ENCODE data around the gene ATL1. TPM values are rescaled to one million over a fixed set of nuclear protein-coding genes. Genes with fewer than 3 reads are reported as not detected.
"Not testable (repeated sequence)": the region's sequence is repeated elsewhere in the genome, so short reads cannot be mapped to it uniquely, and the experiment has no call there.

The ATL1 gene
- total RNA-seq, 4 donors from 2014 or later = 17.2 to 22.3 (median 21.6) TPM

GRCh38 chr14:50545618-50546017, 14.3 kb upstream of the ATL1 start:
- H3K27ac ChIP-seq = peak overlapping the region in 1 of 4 donors; percentile 13

GRCh38 chr14:50550294-50550693, 9.7 kb upstream of the ATL1 start:
- Histone ChIP-seq H3K4me3 (no peak overlapping the region), H3K4me1 (peaks cover 0 to 8% (median 0%) of the 10 kb centered on the region in 3 donors), H3K27ac (no peak overlapping the region), H3K36me3 (no peaks in the 10 kb centered on the region), H3K27me3 (no peaks in the 10 kb centered on the region), H3K9me3 (no peaks in the 10 kb centered on the region)
- WGBS, 2 donors (ENCODE audit: low coverage in 1 of 2) = 100% methylated on average over 1 of the region's 1 CpG
- TF ChIP-seq, protein P1, sequence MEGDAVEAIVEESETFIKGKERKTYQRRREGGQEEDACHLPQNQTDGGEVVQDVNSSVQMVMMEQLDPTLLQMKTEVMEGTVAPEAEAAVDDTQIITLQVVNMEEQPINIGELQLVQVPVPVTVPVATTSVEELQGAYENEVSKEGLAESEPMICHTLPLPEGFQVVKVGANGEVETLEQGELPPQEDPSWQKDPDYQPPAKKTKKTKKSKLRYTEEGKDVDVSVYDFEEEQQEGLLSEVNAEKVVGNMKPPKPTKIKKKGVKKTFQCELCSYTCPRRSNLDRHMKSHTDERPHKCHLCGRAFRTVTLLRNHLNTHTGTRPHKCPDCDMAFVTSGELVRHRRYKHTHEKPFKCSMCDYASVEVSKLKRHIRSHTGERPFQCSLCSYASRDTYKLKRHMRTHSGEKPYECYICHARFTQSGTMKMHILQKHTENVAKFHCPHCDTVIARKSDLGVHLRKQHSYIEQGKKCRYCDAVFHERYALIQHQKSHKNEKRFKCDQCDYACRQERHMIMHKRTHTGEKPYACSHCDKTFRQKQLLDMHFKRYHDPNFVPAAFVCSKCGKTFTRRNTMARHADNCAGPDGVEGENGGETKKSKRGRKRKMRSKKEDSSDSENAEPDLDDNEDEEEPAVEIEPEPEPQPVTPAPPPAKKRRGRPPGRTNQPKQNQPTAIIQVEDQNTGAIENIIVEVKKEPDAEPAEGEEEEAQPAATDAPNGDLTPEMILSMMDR (IDR thresholded peaks at IDR 0.05) = no peak
- no peak for TF ChIP-seq POLR2AphosphoS5 (IDR thresholded peaks at IDR 0.05)
- TF ChIP-seq POLR2A (IDR thresholded peaks at IDR 0.05) = no peak
- no peak for TF ChIP-seq EP300 (IDR thresholded peaks at IDR 0.05)
- no peak for ATAC-seq

More at GRCh38 chr14:50545618-50546017, 14.3 kb upstream of the ATL1 start:
- Histone ChIP-seq H3K9me3 (no peaks in the 10 kb centered on the region), H3K27me3 (no peaks in the 10 kb centered on the region), H3K4me1 (peaks cover 0 to 27% (median 0%) of the 10 kb centered on the region in 3 donors), H3K36me3 (no peaks in the 10 kb centered on the region), H3K4me3 (no peak overlapping the region)
- TF ChIP-seq, protein P1 (IDR thresholded peaks at IDR 0.05) = no peak
- TF ChIP-seq EP300 (IDR thresholded peaks at IDR 0.05) (no peak), POLR2AphosphoS5 (IDR thresholded peaks at IDR 0.05) (no peak), POLR2A (IDR thresholded peaks at IDR 0.05) (no peak)
- WGBS, 2 donors (ENCODE audit: low coverage in 1 of 2) = 36 to 38% methylated on average over 3 of the region's 3 CpGs
- no peak for ATAC-seq

DNA sequence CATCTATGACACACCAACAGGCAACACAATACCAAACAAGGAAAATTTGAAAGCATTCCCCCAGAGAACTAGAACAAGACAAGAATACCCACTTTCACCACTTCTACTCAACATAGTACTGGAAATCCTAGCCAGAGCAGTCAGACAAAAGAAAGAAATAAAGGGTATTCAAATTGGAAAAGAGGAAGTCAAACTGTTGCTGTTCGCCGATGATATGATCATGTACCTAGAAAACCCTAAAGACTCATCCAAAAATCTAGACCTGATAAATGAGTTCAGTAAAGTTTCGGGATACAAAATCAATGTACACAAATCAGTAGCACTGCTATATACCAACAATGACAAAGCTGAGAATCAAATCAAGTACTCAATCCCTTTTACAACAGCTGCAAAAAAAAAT, 8.1 kb upstream of the ATL1 start:
- no peaks in the 10 kb centered on the region for H3K4me1 ChIP-seq
- no peaks in the 10 kb centered on the region for H3K36me3 ChIP-seq
- no peaks in the 10 kb centered on the region for H3K9me3 ChIP-seq
- no peak overlapping the region for H3K27ac ChIP-seq
- WGBS, 2 donors (ENCODE audit: low coverage in 1 of 2) = 68 to 100% methylated on average over 3 of the region's 3 CpGs
- no peaks in the 10 kb centered on the region for H3K27me3 ChIP-seq
- no peak overlapping the region for H3K4me3 ChIP-seq
- no peak for ATAC-seq
- TF ChIP-seq, protein P1 (IDR thresholded peaks at IDR 0.05) = no peak
- no peak for TF ChIP-seq POLR2AphosphoS5 (IDR thresholded peaks at IDR 0.05)
- TF ChIP-seq POLR2A (IDR thresholded peaks at IDR 0.05) = no peak
- no peak for TF ChIP-seq EP300 (IDR thresholded peaks at IDR 0.05)

DNA sequence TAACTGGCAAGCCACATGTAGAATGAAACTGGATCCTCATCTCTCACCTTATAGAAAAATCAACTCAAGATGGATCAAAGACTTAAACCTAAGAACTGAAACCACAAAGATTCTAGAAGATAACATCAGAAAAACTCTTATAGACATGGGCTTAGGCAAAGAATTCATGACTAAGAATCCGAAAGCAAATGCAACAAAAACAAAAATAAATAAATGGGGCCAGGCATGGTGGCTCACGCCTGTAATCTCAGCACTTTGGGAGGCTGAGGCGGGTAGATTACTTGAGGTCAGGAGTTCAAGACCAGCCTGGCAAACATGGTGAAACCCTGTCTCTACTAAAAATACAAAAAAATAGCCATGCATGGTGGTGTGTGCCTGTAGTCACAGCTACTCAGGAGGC, 7.1 kb upstream of the ATL1 start:
- WGBS, 2 donors (ENCODE audit: low coverage in 1 of 2) = 78 to 84% methylated on average over 2 to 3 of the region's 3 CpGs
- not testable (repeated sequence) for H3K27me3 ChIP-seq, H3K36me3 ChIP-seq, H3K9me3 ChIP-seq, ATAC-seq, H3K4me1 ChIP-seq, H3K4me3 ChIP-seq, H3K27ac ChIP-seq

- Histone ChIP-seq H3K4me3 (peak overlapping the region; percentile 70 to 97), H3K27me3 (no peaks in the 10 kb centered on the region), H3K27ac (peak overlapping the region; percentile 94 to 97 (median 96)), H3K4me1 (peaks cover 4 to 23% (median 6%) of the 10 kb centered on the region in 3 donors), H3K36me3 (no peaks in the 10 kb centered on the region), H3K9me3 (no peaks in the 10 kb centered on the region)
- 0% methylated on average over 3 to 6 of the region's 21 CpGs for WGBS, 2 donors (ENCODE audit: low coverage in 1 of 2)
- peak; percentile 87 for ATAC-seq
- peak; percentile 35 to 44 for TF ChIP-seq POLR2A (IDR thresholded peaks at IDR 0.05)
- peak; percentile 78 for TF ChIP-seq POLR2AphosphoS5 (IDR thresholded peaks at IDR 0.05)
- no peak for TF ChIP-seq EP300 (IDR thresholded peaks at IDR 0.05)
These were observed 963 bp downstream of the ATL1 start for GRCh38 chr14:50560931-50561285.

DNA sequence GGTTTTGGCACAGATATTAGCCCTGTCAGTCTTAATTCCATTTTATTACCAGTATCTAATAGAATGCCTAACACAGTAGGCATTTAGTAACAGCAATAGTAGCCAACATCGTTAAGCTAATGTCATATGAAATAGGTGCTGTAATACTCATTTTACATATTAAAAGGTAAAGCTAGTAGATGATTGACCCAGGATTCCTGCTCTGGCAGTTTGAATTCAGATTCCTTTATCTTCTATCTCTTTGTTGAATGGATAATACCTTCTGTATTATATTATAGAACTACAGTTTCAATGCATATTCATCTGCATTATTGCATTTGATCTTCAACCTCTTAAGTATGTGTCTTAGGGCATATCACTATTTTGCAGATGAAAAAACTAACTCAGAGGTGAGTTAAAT, 2.9 kb downstream of the ATL1 start:
- Histone ChIP-seq H3K4me3 (no peak overlapping the region), H3K27me3 (no peaks in the 10 kb centered on the region), H3K27ac (no peak overlapping the region), H3K36me3 (no peaks in the 10 kb centered on the region), H3K4me1 (peaks cover 4 to 23% (median 6%) of the 10 kb centered on the region in 3 donors), H3K9me3 (no peaks in the 10 kb centered on the region)
- no peak for ATAC-seq
- TF ChIP-seq, protein P1 (IDR thresholded peaks at IDR 0.05) = no peak
- 73 to 80% methylated on average over 1 of the region's 1 CpG for WGBS, 2 donors (ENCODE audit: low coverage in 1 of 2)

All from gastroesophageal sphincter (tissue), 4 donors.